ENCODE data around the gene CYP4F2.
"Not testable (repeated sequence)": the region's sequence is repeated elsewhere in the genome, so short reads cannot be mapped to it uniquely, and the experiment has no call there.

Gene CYP4F2

DNA sequence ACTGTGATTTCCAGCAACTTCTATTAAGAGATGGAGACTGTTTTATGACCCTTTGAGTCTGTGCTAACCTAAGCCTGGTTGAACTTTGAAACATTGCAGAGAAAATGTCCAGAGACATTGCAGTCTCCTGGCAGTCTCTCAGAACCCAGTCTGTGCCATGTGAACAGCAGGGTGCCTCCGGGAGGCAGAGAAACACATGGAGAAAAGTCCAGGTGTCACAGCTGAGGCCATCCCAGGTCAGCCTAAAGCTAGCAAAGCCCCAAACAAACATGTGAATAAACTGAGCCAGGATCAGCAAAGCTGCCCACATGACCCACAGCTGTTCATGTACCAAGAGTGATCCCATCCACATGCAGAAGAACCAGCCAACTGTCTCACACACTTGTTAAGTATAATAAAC, 28.6 kb upstream of the CYP4F2 start:
- H3K9me3 ChIP-seq (ENCODE audit: control insufficient read depth, low read length), result peaks cover 76% of the 10 kb centered on the region

GRCh38 chr19:15923702-15924101, 25.8 kb upstream of the CYP4F2 start:
- no peak overlapping the region for H3K4me3 ChIP-seq (ENCODE audit: extremely low read depth, insufficient read depth, low read length, poor library complexity, severe bottlenecking)
- 75 to 83% methylated on average over 8 of the region's 8 CpGs for WGBS, 2 experiments (ENCODE audit: insufficient coverage in 2 of 2)

More for the DNA sequence above, 28.6 kb upstream of the CYP4F2 start:
- H3K4me1 ChIP-seq (ENCODE audit: control insufficient read depth, insufficient read depth, low read length, poor library complexity, severe bottlenecking), result no peaks in the 10 kb centered on the region
- H3K27ac ChIP-seq (ENCODE audit: low read depth, low read length, severe bottlenecking), result no peak overlapping the region
- no peak overlapping the region for H3K4me3 ChIP-seq (ENCODE audit: extremely low read depth, insufficient read depth, low read length, poor library complexity, severe bottlenecking)
- H3K36me3 ChIP-seq (ENCODE audit: control insufficient read depth, insufficient read depth, low read length), result no peaks in the 10 kb centered on the region
- 0% methylated on average over 1 of the region's 1 CpG; no CpG with 5 or more reads in 1 of the 2 experiments for WGBS, 2 experiments (ENCODE audit: insufficient coverage in 2 of 2)

DNA sequence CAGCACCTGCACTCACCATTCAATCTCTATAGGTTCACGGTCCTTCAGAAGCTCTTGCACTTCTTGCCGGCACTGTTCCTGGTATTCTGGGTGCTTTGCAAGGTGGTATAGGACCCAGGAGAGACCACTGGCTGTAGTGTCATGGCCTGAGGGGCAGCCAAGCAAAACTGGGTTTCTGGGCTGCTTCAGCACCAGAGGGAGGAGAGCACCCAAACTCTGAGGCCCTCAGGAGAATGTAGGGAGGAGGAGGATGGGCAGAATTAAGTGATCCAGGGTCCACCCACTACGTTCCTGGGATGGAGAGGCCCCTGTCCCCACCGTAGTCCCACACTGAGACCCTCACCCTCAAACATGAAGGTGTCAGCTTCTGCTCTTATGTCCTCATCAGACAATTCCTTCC, 24.1 kb upstream of the CYP4F2 start:
- Histone ChIP-seq H3K9me3 (ENCODE audit: control insufficient read depth, low read length) (peaks cover 43% of the 10 kb centered on the region), H3K27ac (ENCODE audit: low read depth, low read length, severe bottlenecking) (no peak overlapping the region), H3K4me3 (ENCODE audit: extremely low read depth, insufficient read depth, low read length, poor library complexity, severe bottlenecking) (no peak overlapping the region), H3K36me3 (ENCODE audit: control insufficient read depth, insufficient read depth, low read length) (no peaks in the 10 kb centered on the region), H3K4me1 (ENCODE audit: control insufficient read depth, insufficient read depth, low read length, poor library complexity, severe bottlenecking) (no peaks in the 10 kb centered on the region)
- 24 to 69% methylated on average over 2 of the region's 4 CpGs for WGBS, 2 experiments (ENCODE audit: insufficient coverage in 2 of 2)

More at GRCh38 chr19:15923702-15924101, 25.8 kb upstream of the CYP4F2 start:
- Histone ChIP-seq H3K9me3 (ENCODE audit: control insufficient read depth, low read length) (peaks cover 56% of the 10 kb centered on the region), H3K4me1 (ENCODE audit: control insufficient read depth, insufficient read depth, low read length, poor library complexity, severe bottlenecking) (no peaks in the 10 kb centered on the region), H3K27ac (ENCODE audit: low read depth, low read length, severe bottlenecking) (no peak overlapping the region), H3K36me3 (ENCODE audit: control insufficient read depth, insufficient read depth, low read length) (no peaks in the 10 kb centered on the region)

DNA sequence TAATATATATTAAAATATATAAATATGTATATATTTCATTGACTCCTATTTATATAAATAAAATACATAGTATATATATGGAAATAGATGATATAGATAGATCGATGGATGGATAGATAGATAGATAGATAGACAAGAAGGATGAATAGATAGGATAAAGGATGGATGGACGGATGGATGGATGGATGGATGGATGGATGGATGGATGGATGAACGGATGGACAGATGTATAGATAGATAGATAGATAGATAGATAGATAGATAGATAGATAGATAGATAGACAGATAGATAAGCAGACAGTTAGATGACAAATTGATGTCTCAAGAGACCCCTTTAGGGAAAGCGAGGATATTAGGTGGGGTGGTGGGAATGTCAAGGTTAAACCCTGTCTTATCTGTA, 21.4 kb upstream of the CYP4F2 start:
- no peaks in the 10 kb centered on the region for H3K4me1 ChIP-seq (ENCODE audit: control insufficient read depth, insufficient read depth, low read length, poor library complexity, severe bottlenecking)
- no peaks in the 10 kb centered on the region for H3K36me3 ChIP-seq (ENCODE audit: control insufficient read depth, insufficient read depth, low read length)
- no peak overlapping the region for H3K4me3 ChIP-seq (ENCODE audit: extremely low read depth, insufficient read depth, low read length, poor library complexity, severe bottlenecking)
- WGBS, 2 experiments (ENCODE audit: insufficient coverage in 2 of 2), result 75 to 76% methylated on average over 4 of the region's 4 CpGs
- H3K9me3 ChIP-seq (ENCODE audit: control insufficient read depth, low read length), result peaks cover 45% of the 10 kb centered on the region
- H3K27ac ChIP-seq (ENCODE audit: low read depth, low read length, severe bottlenecking), result no peak overlapping the region

DNA sequence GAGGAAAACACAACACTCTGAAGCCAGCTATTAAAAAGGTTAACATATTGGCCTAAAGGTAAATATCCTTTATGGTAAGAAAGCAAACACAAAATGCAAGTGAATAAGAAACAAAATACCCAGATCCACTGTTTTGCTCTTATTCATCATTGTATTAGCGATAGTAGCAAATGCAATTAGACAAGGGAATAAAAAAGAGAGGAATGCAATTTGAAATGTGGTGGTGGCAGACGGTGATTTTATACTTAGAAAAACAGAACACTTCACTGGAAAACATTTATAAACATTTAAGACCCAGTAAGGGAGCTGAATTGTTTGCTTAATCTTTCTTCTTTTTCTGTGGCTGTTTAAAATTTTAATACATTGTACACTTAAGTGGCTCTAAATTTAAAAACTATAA, 17.2 kb upstream of the CYP4F2 start:
- no peak overlapping the region for H3K27ac ChIP-seq (ENCODE audit: low read depth, low read length, severe bottlenecking)
- peaks cover 50% of the 10 kb centered on the region for H3K9me3 ChIP-seq (ENCODE audit: control insufficient read depth, low read length)
- H3K4me1 ChIP-seq (ENCODE audit: control insufficient read depth, insufficient read depth, low read length, poor library complexity, severe bottlenecking), result no peaks in the 10 kb centered on the region
- no peaks in the 10 kb centered on the region for H3K36me3 ChIP-seq (ENCODE audit: control insufficient read depth, insufficient read depth, low read length)
- no peak overlapping the region for H3K4me3 ChIP-seq (ENCODE audit: extremely low read depth, insufficient read depth, low read length, poor library complexity, severe bottlenecking)
- 100% methylated on average over 1 of the region's 2 CpGs; no CpG with 5 or more reads in 1 of the 2 experiments for WGBS, 2 experiments (ENCODE audit: insufficient coverage in 2 of 2)

DNA sequence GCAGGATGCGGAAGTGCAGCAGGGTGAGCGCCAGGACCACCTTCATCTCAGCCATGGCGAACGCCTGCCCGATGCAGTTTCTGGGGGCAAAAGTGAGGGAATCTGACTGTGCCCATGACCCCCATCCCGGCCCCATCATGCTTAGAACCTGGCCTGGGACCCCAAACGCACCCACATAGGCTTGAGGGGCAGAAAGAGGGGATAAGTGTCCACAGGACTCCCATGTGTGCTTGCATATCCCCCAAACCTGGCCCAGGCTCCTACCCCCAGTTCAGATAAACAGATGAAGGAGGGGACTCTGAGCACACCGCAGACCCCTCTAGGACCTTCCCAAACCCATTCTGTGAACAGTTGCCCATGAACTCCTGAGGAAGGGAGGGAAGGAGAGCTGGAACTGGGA, 16.0 kb upstream of the CYP4F2 start:
- no peak overlapping the region for H3K4me3 ChIP-seq (ENCODE audit: extremely low read depth, insufficient read depth, low read length, poor library complexity, severe bottlenecking)
- no peaks in the 10 kb centered on the region for H3K4me1 ChIP-seq (ENCODE audit: control insufficient read depth, insufficient read depth, low read length, poor library complexity, severe bottlenecking)
- peaks cover 50% of the 10 kb centered on the region for H3K9me3 ChIP-seq (ENCODE audit: control insufficient read depth, low read length)
- H3K36me3 ChIP-seq (ENCODE audit: control insufficient read depth, insufficient read depth, low read length), result no peaks in the 10 kb centered on the region
- 80 to 93% methylated on average over 6 of the region's 8 CpGs for WGBS, 2 experiments (ENCODE audit: insufficient coverage in 2 of 2)
- H3K27ac ChIP-seq (ENCODE audit: low read depth, low read length, severe bottlenecking), result no peak overlapping the region

- H3K36me3 ChIP-seq (ENCODE audit: control insufficient read depth, insufficient read depth, low read length), result no peaks in the 10 kb centered on the region
- H3K27ac ChIP-seq (ENCODE audit: low read depth, low read length, severe bottlenecking), result no peak overlapping the region
- WGBS, 2 experiments (ENCODE audit: insufficient coverage in 2 of 2), result 61 to 71% methylated on average over 3 of the region's 6 CpGs
- H3K4me3 ChIP-seq (ENCODE audit: extremely low read depth, insufficient read depth, low read length, poor library complexity, severe bottlenecking), result no peak overlapping the region
- H3K4me1 ChIP-seq (ENCODE audit: control insufficient read depth, insufficient read depth, low read length, poor library complexity, severe bottlenecking), result no peaks in the 10 kb centered on the region
- peaks cover 50% of the 10 kb centered on the region for H3K9me3 ChIP-seq (ENCODE audit: control insufficient read depth, low read length)
Observed at GRCh38 chr19:15913384-15913783, 15.5 kb upstream of the CYP4F2 start.

DNA sequence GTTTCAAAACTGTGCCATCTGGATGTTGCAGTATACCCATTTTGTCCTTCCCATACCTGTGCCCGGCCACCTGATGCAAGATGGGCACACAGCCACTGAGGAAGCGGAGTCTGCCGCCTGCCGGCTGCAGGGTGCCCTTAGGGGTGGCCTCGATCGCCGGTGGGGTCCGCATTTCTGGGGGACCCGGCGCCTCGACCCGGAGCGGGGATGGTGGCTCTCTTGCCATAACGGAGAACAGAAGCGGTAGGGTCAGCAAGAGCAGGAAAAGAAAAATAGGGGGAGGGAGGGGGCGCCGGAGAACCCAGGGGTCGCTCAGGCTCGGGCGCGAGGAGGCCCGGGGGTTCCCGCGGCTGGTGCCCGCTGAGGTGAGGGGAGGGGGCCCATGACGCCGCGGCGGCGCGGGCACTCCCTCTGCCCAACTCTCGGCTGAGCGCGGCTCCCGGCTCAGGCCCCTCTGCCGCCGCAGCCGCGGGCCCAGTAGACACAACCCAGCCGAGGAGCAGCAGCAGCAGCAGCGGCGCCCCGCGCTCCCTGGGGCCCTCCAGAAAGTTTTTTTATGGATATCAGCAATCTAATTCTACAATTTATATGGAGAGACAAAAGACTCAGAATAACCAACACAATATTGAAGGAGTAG, 13.8 kb upstream of the CYP4F2 start:
- H3K36me3 ChIP-seq (ENCODE audit: control insufficient read depth, insufficient read depth, low read length), result no peaks in the 10 kb centered on the region
- peaks cover 49% of the 10 kb centered on the region for H3K9me3 ChIP-seq (ENCODE audit: control insufficient read depth, low read length)
- no peak overlapping the region for H3K27ac ChIP-seq (ENCODE audit: low read depth, low read length, severe bottlenecking)
- whole genome bisulfite sequencing, 2 experiments (ENCODE audit: insufficient coverage in 2 of 2), result 85 to 86% methylated on average over 23 to 32 of the region's 44 CpGs
- H3K4me1 ChIP-seq (ENCODE audit: control insufficient read depth, insufficient read depth, low read length, poor library complexity, severe bottlenecking), result no peaks in the 10 kb centered on the region
- H3K4me3 ChIP-seq (ENCODE audit: extremely low read depth, insufficient read depth, low read length, poor library complexity, severe bottlenecking), result no peak overlapping the region

DNA sequence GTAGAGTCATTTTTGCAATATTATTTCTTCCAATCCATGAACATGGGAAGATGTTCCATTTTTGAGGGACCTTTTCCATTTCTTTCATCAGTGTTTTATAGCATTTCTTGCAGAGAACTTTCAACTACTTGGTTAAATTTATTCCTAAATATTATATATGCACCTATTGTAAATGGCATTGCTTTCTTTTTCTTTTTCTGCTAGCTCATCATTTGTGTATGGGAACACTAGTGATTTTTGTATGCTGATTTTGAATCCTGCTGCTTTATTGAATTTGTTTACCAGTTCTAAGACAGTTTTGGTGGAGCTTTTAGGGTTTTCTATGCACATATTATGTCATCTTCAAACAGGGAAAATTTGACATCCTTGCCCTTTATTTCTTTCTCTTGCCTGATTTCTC, 7.2 kb upstream of the CYP4F2 start:
- Histone ChIP-seq H3K4me3 (ENCODE audit: extremely low read depth, insufficient read depth, low read length, poor library complexity, severe bottlenecking) (no peak overlapping the region), H3K36me3 (ENCODE audit: control insufficient read depth, insufficient read depth, low read length) (no peaks in the 10 kb centered on the region), H3K9me3 (ENCODE audit: control insufficient read depth, low read length) (peaks cover 16% of the 10 kb centered on the region), H3K27ac (ENCODE audit: low read depth, low read length, severe bottlenecking) (no peak overlapping the region), H3K4me1 (ENCODE audit: control insufficient read depth, insufficient read depth, low read length, poor library complexity, severe bottlenecking) (no peaks in the 10 kb centered on the region)

GRCh38 chr19:15902898-15903297, 5.0 kb upstream of the CYP4F2 start:
- WGBS, 2 experiments (ENCODE audit: insufficient coverage in 2 of 2), result 84 to 91% methylated on average over 18 to 21 of the region's 29 CpGs
- H3K27ac ChIP-seq (ENCODE audit: low read depth, low read length, severe bottlenecking); H3K4me1 ChIP-seq (ENCODE audit: control insufficient read depth, insufficient read depth, low read length, poor library complexity, severe bottlenecking); H3K36me3 ChIP-seq (ENCODE audit: control insufficient read depth, insufficient read depth, low read length); H3K4me3 ChIP-seq (ENCODE audit: extremely low read depth, insufficient read depth, low read length, poor library complexity, severe bottlenecking): not testable (repeated sequence)
- peaks cover 16% of the 10 kb centered on the region for H3K9me3 ChIP-seq (ENCODE audit: control insufficient read depth, low read length)

DNA sequence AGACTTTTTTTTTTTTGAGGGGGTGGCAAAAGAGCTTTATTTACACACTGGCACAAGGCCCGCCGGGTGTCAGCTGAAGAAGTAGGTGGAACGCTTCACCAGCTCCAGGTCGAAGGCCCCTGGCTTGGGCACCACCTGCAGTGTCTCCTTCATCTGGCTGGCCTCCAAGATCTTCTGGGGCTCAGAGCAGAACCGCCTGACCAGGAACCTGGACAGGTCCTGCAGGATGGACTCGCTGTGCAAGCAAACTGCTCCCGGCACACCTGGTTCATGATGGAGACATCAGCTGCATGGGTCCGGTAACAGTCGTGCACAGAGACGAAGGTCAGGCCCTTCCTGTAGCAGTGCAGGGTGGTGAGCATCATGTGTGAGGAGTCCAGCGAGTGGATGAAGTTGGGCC, 4.4 kb upstream of the CYP4F2 start:
- 68 to 80% methylated on average over 8 to 11 of the region's 11 CpGs for WGBS, 2 experiments (ENCODE audit: insufficient coverage in 2 of 2)
- H3K9me3 ChIP-seq (ENCODE audit: control insufficient read depth, low read length), result peaks cover 21% of the 10 kb centered on the region
- H3K4me1 ChIP-seq (ENCODE audit: control insufficient read depth, insufficient read depth, low read length, poor library complexity, severe bottlenecking), result no peaks in the 10 kb centered on the region
- no peak overlapping the region for H3K4me3 ChIP-seq (ENCODE audit: extremely low read depth, insufficient read depth, low read length, poor library complexity, severe bottlenecking)
- H3K27ac ChIP-seq (ENCODE audit: low read depth, low read length, severe bottlenecking), result no peak overlapping the region
- H3K36me3 ChIP-seq (ENCODE audit: control insufficient read depth, insufficient read depth, low read length), result no peaks in the 10 kb centered on the region
